Gastroesophageal sphincter (tissue), 4 donors: ENCODE data around the gene CCDC121. TPM values are rescaled to one million over a fixed set of nuclear protein-coding genes. Genes with fewer than 3 reads are reported as not detected.
A peak's percentile ranks its signal among the peaks of the same experiment; 100 is the strongest.

Experiments
- ATAC-seq: fragments of 150-250 bp; one replicate; pipeline ENCODE4 v1.9.1; 2016; ENCODE audit warnings: mild to moderate bottlenecking, moderate library complexity
- H3K27ac ChIP-seq, 4 donors: fragments of 200-600 bp; sonication (generic) in 3 of 4; 1 replicate in 3 of 4; 2 replicates in 1 of 4; pipeline ENCODE4 v1.5.1; 2016 to 2019
- H3K27me3 ChIP-seq: fragments of 200-600 bp; sonication (generic); one replicate; pipeline ENCODE4 v1.5.1; 2019
- H3K36me3 ChIP-seq, 2 donors: fragments of 200-600 bp; sonication (generic); one replicate each; pipeline ENCODE4 v1.5.1; 2019; ENCODE audit warnings: control low read depth in 1 of 2
- H3K4me1 ChIP-seq, 3 donors: fragments of 200-600 bp; sonication (generic); 1 replicate in 2 of 3; 2 replicates in 1 of 3; pipeline ENCODE4 v1.5.1; 2016 to 2019; ENCODE audit warnings: control low read depth in 2 of 3
- H3K4me3 ChIP-seq, 2 donors: fragments of 200-600 bp; sonication (generic); one replicate each; pipeline ENCODE4 v1.5.1; 2019; ENCODE audit warnings: mild to moderate bottlenecking in 1 of 2, moderate library complexity in 1 of 2
- H3K9me3 ChIP-seq, 3 donors: fragments of 200-600 bp; sonication (generic); one replicate each; pipeline ENCODE4 v1.5.1; 2017 to 2019; ENCODE audit warnings: control low read depth in 2 of 3
- EP300 ChIP-seq: sonication (generic); formaldehyde crosslinking; IDR thresholded peaks from one replicate; pipeline ENCODE4 v1.6.1; 2017; ENCODE audit warnings: antibody characterized with exemption, mild to moderate bottlenecking
- POLR2A ChIP-seq, 2 donors: fragments of 450-650 bp; IDR thresholded peaks; one replicate each; pipeline ENCODE4 v1.6.1; 2017; ENCODE audit warnings: antibody characterized with exemption in 2 of 2, mild to moderate bottlenecking in 2 of 2, moderate library complexity in 1 of 2
- POLR2AphosphoS5 ChIP-seq: sonication (generic); formaldehyde crosslinking; IDR thresholded peaks from one replicate; pipeline ENCODE4 v1.6.1; 2017; ENCODE audit warnings: antibody characterized with exemption
- WGBS, 2 donors: methylation state at CpG; one replicate each; pipeline ENCODE4 v1.1.5; 2018; ENCODE audit warnings: low coverage in 1 of 2; 5-methylcytosine and 5-hydroxymethylcytosine counted together
- total RNA-seq, 4 donors: library from RNA; depleted of rRNA; stranded (reverse); fragments of >200 nt; gene quantifications; one replicate each; pipeline ENCODE4 v1.1.0, GENCODE V29; 2016
- TF ChIP-seq, protein P1 (sequence below), 4 experiments: fragments of 200-600 bp in 2 of 4; fragments of 450-650 bp in 2 of 4; sonication (generic) in 1 of 4; IDR thresholded peaks; one replicate each; pipeline ENCODE4 v1.5.1; 2017 to 2019; ENCODE audit warnings: antibody characterized with exemption in 4 of 4, mild to moderate bottlenecking in 2 of 4, moderate library complexity in 2 of 4

The CCDC121 gene
- total RNA-seq, 4 donors from 2014 or later, result 3.1 to 14.0 (median 5.0) TPM

DNA sequence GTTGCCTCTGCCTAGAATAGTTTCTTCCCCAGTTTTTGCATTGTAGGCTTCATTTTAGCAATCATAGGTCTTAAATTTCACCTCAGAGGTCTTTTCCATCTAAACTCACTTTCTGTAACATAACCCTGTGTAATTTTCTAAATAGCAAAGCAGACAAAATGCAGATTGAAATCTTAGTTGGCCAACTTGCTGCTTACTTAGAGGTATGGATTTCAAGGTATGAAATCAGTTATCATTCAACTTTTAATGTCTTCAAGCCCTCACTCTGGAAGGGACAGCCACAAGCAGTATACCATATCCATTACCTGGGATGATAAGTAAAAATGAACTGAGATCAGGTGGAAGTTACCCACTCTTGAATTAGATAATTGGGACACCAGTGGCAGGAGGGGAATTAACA lies 3.9 kb downstream of the CCDC121 start:
- Histone ChIP-seq H3K4me1 (peaks cover 0 to 20% (median 12%) of the 10 kb centered on the region in 3 donors), H3K9me3 (no peaks in the 10 kb centered on the region), H3K4me3 (no peak overlapping the region), H3K36me3 (peaks cover 0 to 46% of the 10 kb centered on the region in 2 donors), H3K27me3 (no peaks in the 10 kb centered on the region), H3K27ac (no peak overlapping the region)
- no peak for TF ChIP-seq POLR2A (IDR thresholded peaks at IDR 0.05)
- TF ChIP-seq POLR2AphosphoS5, result no peak
- TF ChIP-seq EP300, result no peak
- TF ChIP-seq, protein P1, sequence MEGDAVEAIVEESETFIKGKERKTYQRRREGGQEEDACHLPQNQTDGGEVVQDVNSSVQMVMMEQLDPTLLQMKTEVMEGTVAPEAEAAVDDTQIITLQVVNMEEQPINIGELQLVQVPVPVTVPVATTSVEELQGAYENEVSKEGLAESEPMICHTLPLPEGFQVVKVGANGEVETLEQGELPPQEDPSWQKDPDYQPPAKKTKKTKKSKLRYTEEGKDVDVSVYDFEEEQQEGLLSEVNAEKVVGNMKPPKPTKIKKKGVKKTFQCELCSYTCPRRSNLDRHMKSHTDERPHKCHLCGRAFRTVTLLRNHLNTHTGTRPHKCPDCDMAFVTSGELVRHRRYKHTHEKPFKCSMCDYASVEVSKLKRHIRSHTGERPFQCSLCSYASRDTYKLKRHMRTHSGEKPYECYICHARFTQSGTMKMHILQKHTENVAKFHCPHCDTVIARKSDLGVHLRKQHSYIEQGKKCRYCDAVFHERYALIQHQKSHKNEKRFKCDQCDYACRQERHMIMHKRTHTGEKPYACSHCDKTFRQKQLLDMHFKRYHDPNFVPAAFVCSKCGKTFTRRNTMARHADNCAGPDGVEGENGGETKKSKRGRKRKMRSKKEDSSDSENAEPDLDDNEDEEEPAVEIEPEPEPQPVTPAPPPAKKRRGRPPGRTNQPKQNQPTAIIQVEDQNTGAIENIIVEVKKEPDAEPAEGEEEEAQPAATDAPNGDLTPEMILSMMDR (IDR thresholded peaks at IDR 0.05), result no peak
- ATAC-seq, result no peak

DNA sequence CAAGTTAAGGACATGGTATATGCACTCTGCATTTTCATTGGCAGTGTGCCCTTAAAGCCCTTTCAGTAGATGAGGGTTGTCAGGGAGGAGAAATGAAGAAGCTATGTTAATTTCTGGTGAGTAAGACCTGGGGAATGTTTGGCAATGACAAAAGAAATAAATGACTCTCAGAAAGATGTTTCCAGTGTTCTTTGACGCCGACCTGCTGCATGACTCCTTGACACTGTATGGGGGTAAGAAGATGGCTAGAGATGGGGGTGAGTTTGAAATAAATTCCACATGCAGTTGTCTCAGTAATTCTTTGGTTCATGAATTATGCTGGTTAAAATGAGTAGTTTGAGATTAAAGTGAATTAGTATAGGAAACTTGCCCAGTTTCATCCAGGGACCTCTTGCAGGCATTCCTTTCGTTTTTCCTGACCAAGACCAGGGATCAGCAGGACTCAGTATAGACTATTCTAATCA lies 5.9 kb downstream of the CCDC121 start:
- no peak overlapping the region for H3K4me3 ChIP-seq
- no peaks in the 10 kb centered on the region for H3K27me3 ChIP-seq
- H3K4me1 ChIP-seq, result peaks cover 0 to 8% (median 3%) of the 10 kb centered on the region in 3 donors
- peaks cover 0 to 66% of the 10 kb centered on the region in 2 donors for H3K36me3 ChIP-seq
- 56 to 62% methylated on average over 3 of the region's 3 CpGs for WGBS, 2 donors
- no peak for TF ChIP-seq EP300
- peak; percentile 8 for TF ChIP-seq POLR2AphosphoS5
- H3K9me3 ChIP-seq, result no peaks in the 10 kb centered on the region
- H3K27ac ChIP-seq, result no peak overlapping the region
- no peak for ATAC-seq

- Histone ChIP-seq H3K9me3 (no peaks in the 10 kb centered on the region), H3K27me3 (no peaks in the 10 kb centered on the region), H3K36me3 (peaks cover 8 to 80% of the 10 kb centered on the region in 2 donors), H3K4me1 (no peaks in the 10 kb centered on the region), H3K27ac (no peak overlapping the region), H3K4me3 (no peak overlapping the region)
- no peak for ATAC-seq
- no peak for TF ChIP-seq POLR2AphosphoS5
- TF ChIP-seq, protein P1 (IDR thresholded peaks at IDR 0.05), result no peak
- TF ChIP-seq EP300, result no peak
- no peak for TF ChIP-seq POLR2A (IDR thresholded peaks at IDR 0.05)
- 53% methylated on average over 1 of the region's 1 CpG; no CpG with 5 or more reads in 1 of the 2 donors for WGBS, 2 donors
These were observed 7.3 kb downstream of the CCDC121 start for GRCh38 chr2:27621524-27621923.

DNA sequence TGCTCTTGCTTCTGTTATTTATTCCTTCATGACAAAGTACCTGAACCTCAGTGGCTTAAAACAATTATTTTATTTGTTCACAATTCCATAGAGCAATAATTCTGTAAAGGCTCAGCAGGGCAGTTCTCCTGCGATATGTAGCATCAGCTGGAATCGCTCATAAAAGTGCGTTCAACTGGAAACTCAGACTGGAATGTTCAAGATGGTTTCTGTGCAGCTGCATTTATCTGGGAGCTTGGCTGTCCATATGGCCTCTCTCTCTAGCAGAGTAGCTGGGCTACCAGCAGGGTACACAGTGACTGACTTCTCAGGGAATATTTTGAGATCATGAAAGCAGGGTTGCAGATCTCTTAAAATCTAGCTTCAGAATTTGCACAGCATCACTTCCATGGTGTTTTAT lies 13.5 kb downstream of the CCDC121 start:
- Histone ChIP-seq H3K4me1 (no peaks in the 10 kb centered on the region), H3K36me3 (peaks cover 9 to 82% of the 10 kb centered on the region in 2 donors), H3K9me3 (no peaks in the 10 kb centered on the region), H3K27me3 (no peaks in the 10 kb centered on the region), H3K4me3 (no peak overlapping the region), H3K27ac (no peak overlapping the region)
- no peak for TF ChIP-seq POLR2AphosphoS5
- TF ChIP-seq EP300, result no peak
- no peak for TF ChIP-seq POLR2A (IDR thresholded peaks at IDR 0.05)
- TF ChIP-seq, protein P1 (IDR thresholded peaks at IDR 0.05), result no peak
- ATAC-seq, result no peak
- WGBS, 2 donors, result 94 to 100% methylated on average over 3 of the region's 3 CpGs

DNA sequence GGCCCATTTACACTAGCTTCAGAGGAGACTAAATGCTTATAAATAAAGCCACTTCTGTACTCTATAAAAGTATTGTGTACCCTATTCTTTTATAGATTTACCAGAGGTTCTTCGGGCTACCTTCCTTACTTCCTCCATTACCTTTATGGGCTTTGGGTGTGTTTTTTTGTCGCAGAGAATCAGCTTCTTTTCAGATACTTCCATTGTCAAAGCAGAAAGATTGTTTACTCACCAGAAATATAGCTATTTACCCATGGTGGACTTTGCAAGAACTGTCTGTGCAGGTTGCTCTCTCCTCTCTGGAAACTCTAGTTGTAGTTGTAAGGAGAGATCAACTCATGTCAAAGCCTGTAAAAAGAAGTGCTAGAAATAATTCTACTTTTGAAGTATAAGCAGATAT lies 14.8 kb downstream of the CCDC121 start:
- TF ChIP-seq POLR2AphosphoS5 (no peak), POLR2A (IDR thresholded peaks at IDR 0.05) (no peak), EP300 (no peak)
- TF ChIP-seq, protein P1 (IDR thresholded peaks at IDR 0.05), result no peak
- H3K9me3 ChIP-seq, result no peaks in the 10 kb centered on the region
- ATAC-seq, result no peak
- no peak overlapping the region for H3K27ac ChIP-seq
- H3K4me1 ChIP-seq, result no peaks in the 10 kb centered on the region
- WGBS, 2 donors, result 92 to 100% methylated on average over 2 of the region's 2 CpGs
- peaks cover 9 to 81% of the 10 kb centered on the region in 2 donors for H3K36me3 ChIP-seq
- H3K27me3 ChIP-seq, result no peaks in the 10 kb centered on the region
- H3K4me3 ChIP-seq, result no peak overlapping the region
